HG03565 (cell line): ENCODE data around the gene RNF208.

Experiments used
- ATAC-seq: cut with Tn5 transposase; IDR thresholded peaks from one replicate; pipeline ENCODE4 v1.9.1; 2021; ENCODE audit warnings: mild to moderate bottlenecking, moderate library complexity; ENCODE audit not compliant: unreplicated experiment

Gene RNF208

GRCh38 chr9:137178201-137178938 is 43.7 kb downstream of the RNF208 start:
- ATAC-seq: no peak

GRCh38 chr9:137176302-137177182 is 45.5 kb downstream of the RNF208 start:
- ATAC-seq: no peak

GRCh38 chr9:137175345-137175961 is 46.6 kb downstream of the RNF208 start:
- ATAC-seq: no peak

GRCh38 chr9:137174722-137175293 is 47.2 kb downstream of the RNF208 start:
- ATAC-seq: no peak

- no peak for ATAC-seq
Measured at GRCh38 chr9:137173796-137174664, 48.0 kb downstream of the RNF208 start.

- ATAC-seq: no peak
Measured at GRCh38 chr9:137172901-137173795, 48.9 kb downstream of the RNF208 start.

- no peak for ATAC-seq
Measured at GRCh38 chr9:137171149-137171900, 50.7 kb downstream of the RNF208 start.

- no peak for ATAC-seq
Measured at GRCh38 chr9:137170486-137171148, 51.4 kb downstream of the RNF208 start.
